DLD1 (cell line): ENCODE results near the gene ZNF474.

Source experiments
- in situ Hi-C: cut with HindIII; loops from 2 replicates; pipeline ENCODE4 v1.10.0; 2017; ENCODE audit warnings: low sequenced_read_pairs

ZNF474 gene

GRCh38 chr5:122179701-122180100 is 50.4 kb downstream of the ZNF474 start:
- in situ Hi-C loops = loop anchor here (25.0 kb wide), 1 partner anchor 233 kb away; no protein-coding TSS in a partner anchor

- in situ Hi-C loops = loop anchor here (25.0 kb wide), 1 partner anchor 232 kb away; no protein-coding TSS in a partner anchor
These were observed 50.9 kb downstream of the ZNF474 start for GRCh38 chr5:122180146-122180712.

- in situ Hi-C loops = loop anchor here (25.0 kb wide), 1 partner anchor 231 kb away; no protein-coding TSS in a partner anchor
These were observed 51.7 kb downstream of the ZNF474 start for GRCh38 chr5:122180863-122181548.

- in situ Hi-C loops = loop anchor here (25.0 kb wide), 1 partner anchor 230 kb away; no protein-coding TSS in a partner anchor
These were observed 52.5 kb downstream of the ZNF474 start for GRCh38 chr5:122181863-122182262.

- in situ Hi-C loops = loop anchor here (25.0 kb wide), 1 partner anchor 230 kb away; no protein-coding TSS in a partner anchor
These were observed 53.2 kb downstream of the ZNF474 start for GRCh38 chr5:122182491-122182921.

GRCh38 chr5:122183098-122183787 is 53.9 kb downstream of the ZNF474 start:
- in situ Hi-C loops = loop anchor here (25.0 kb wide), 1 partner anchor 229 kb away; no protein-coding TSS in a partner anchor

GRCh38 chr5:122183788-122184170 is 54.4 kb downstream of the ZNF474 start:
- in situ Hi-C loops = loop anchor here (25.0 kb wide), 1 partner anchor 229 kb away; no protein-coding TSS in a partner anchor

- in situ Hi-C loops = loop anchor here (25.0 kb wide), 1 partner anchor 228 kb away; no protein-coding TSS in a partner anchor
These were observed 55.4 kb downstream of the ZNF474 start for GRCh38 chr5:122184676-122185255.

GRCh38 chr5:122187426-122187825 is 58.1 kb downstream of the ZNF474 start:
- in situ Hi-C loops = loop anchor here (25.0 kb wide), 1 partner anchor 225 kb away; no protein-coding TSS in a partner anchor

- in situ Hi-C loops = loop anchor here (10.0 to 25.0 kb wide), 2 partner anchors 222 to 275 kb away; no protein-coding TSS in a partner anchor
These were observed 60.8 kb downstream of the ZNF474 start for GRCh38 chr5:122190156-122190555.

GRCh38 chr5:122192497-122193496 is 63.5 kb downstream of the ZNF474 start:
- in situ Hi-C loops = loop anchor here (10.0 to 25.0 kb wide), 2 partner anchors 220 to 272 kb away; no protein-coding TSS in a partner anchor

GRCh38 chr5:122195802-122196394 is 66.6 kb downstream of the ZNF474 start:
- in situ Hi-C loops = loop anchor here (10.0 to 25.0 kb wide), 2 partner anchors 216 to 269 kb away; no protein-coding TSS in a partner anchor

- in situ Hi-C loops = loop anchor here (10.0 to 25.0 kb wide), 2 partner anchors 213 to 266 kb away; no protein-coding TSS in a partner anchor
These were observed 69.8 kb downstream of the ZNF474 start for GRCh38 chr5:122199146-122199545.

- in situ Hi-C loops = no loop called here
These were observed 71.1 kb downstream of the ZNF474 start for GRCh38 chr5:122200450-122200849.

GRCh38 chr5:122200865-122201264 is 71.5 kb downstream of the ZNF474 start:
- in situ Hi-C loops = no loop called here

- in situ Hi-C loops = no loop called here
These were observed 72.0 kb downstream of the ZNF474 start for GRCh38 chr5:122201365-122201764.

- in situ Hi-C loops = no loop called here
These were observed 73.6 kb downstream of the ZNF474 start for GRCh38 chr5:122202952-122203351.
